GM06990 (cell line): ENCODE results near the gene RNF113B.

ENCODE experiments used
- DNase-seq: peaks from one replicate; pipeline ENCODE4 v3.0.0-alpha.2; 2011; ENCODE audit not compliant: insufficient read length; ENCODE audit errors: extremely low read depth
- H3K27me3 ChIP-seq: replicated peaks from 2 replicates; pipeline ENCODE4 v1.6.0; 2011; ENCODE audit warnings: low read length; ENCODE audit not compliant: control insufficient read depth, insufficient read depth
- H3K36me3 ChIP-seq: 2 replicates; pipeline ENCODE4 v1.5.1; 2011; ENCODE audit warnings: low read length; ENCODE audit not compliant: control insufficient read depth, insufficient read depth
- H3K4me3 ChIP-seq: replicated peaks from 2 replicates; pipeline ENCODE4 v1.5.1; 2011; ENCODE audit warnings: low read depth, mild to moderate bottlenecking, control low read depth, low read length
- CTCF ChIP-seq: IDR thresholded peaks from 2 replicates; pipeline ENCODE4 v1.5.1; 2011; ENCODE audit warnings: low read length, control low read depth, mild to moderate bottlenecking, inconsistent platforms; ENCODE audit not compliant: insufficient read depth, poor library complexity, severe bottlenecking

The RNF113B gene

DNA sequence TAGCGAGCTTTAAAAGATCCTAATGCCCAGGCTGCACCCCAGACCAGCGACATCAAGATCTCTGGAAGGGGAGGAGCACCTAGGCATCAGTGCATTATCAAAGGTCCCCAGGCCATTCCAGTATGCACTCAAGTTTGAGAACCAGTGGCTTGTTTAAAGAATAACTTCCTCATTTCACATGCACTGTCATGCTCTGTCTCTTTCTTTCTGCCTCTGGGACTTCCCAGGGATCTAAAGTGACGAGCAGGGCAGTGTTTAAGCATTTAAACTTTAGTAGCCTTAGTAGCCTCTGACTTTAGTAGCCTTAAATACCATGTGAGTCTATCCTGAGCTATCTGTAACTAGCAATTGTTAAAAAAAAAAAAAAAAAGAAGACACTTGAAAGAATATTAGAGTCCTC, 43.1 kb downstream of the RNF113B start:
- H3K27me3 ChIP-seq, result no peaks in the 10 kb centered on the region
- no peak for DNase-seq
- no peak for TF ChIP-seq CTCF

GRCh38 chr13:98129059-98129746, 47.9 kb downstream of the RNF113B start:
- no peaks in the 10 kb centered on the region for H3K27me3 ChIP-seq
- no peaks in the 10 kb centered on the region for H3K36me3 ChIP-seq
- no peak overlapping the region for H3K4me3 ChIP-seq
- no peak for DNase-seq
- no peak for TF ChIP-seq CTCF

More for the DNA sequence above, 43.1 kb downstream of the RNF113B start:
- Histone ChIP-seq H3K36me3 (no peaks in the 10 kb centered on the region), H3K4me3 (no peak overlapping the region)
